HepG2 (cell line): ENCODE measurements around the gene CCDC3.

Experiments used
- CBX5 ChIP-seq: sonication (generic); formaldehyde crosslinking; IDR thresholded peaks from 2 replicates; pipeline ENCODE4 v1.4.0; 2020; ENCODE audit warnings: missing genetic modification reagents, borderline replicate concordance
- MTF2 ChIP-seq: sonication (generic); formaldehyde crosslinking; IDR thresholded peaks from 2 replicates; pipeline ENCODE4 v1.5.0; 2020; ENCODE audit warnings: missing genetic modification reagents, borderline replicate concordance
- POLR2A ChIP-seq, 2 experiments: IDR thresholded peaks; 2 replicates each; pipeline ENCODE4 v1.6.1; 2011; ENCODE audit warnings: low read depth in 2 of 2, low read length in 2 of 2, mild to moderate bottlenecking in 1 of 2, moderate library complexity in 1 of 2; ENCODE audit not compliant: insufficient read depth in 1 of 2
- YY1 ChIP-seq: IDR thresholded peaks from 2 replicates; pipeline ENCODE4 v1.6.1; 2011; ENCODE audit warnings: low read length, low read depth, moderate library complexity, mild to moderate bottlenecking; ENCODE audit not compliant: insufficient read depth, insufficient replicate concordance

DNA sequence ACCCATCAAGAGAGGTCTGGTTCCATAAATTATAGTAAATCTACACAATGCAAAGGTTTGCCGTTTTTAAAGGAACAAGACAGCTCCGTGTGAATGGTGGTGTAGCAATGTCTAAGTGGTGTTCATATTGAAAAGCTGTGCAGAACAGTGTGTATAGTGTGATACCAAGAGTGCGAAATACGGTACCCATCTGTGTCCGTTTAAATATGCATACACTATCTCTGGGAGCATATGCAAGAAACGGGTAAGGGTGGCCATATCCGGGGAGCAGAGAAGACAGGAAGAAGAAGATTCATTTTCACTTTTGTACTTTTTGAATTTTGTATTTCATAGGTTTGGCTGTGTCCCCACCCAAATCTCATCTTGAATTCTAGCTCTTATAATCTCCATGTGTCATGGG, 102.0 kb downstream of the CCDC3 start:
- TF ChIP-seq POLR2A (IDR thresholded peaks at IDR 0.05; ENCODE audit: insufficient read depth in 1 of 2, low read depth in 2 of 2, low read length in 2 of 2) (no peak), CBX5 (CRISPR knock-in tag) (no peak), MTF2 (CRISPR knock-in tag) (no peak), YY1 (no peak)
